ENCODE results near the gene GPR37.

GPR37 gene

GRCh38 chr7:124764051-124764846, 1.3 kb downstream of the GPR37 start:
- peak overlapping the region; percentile 99 for H2AFZ ChIP-seq (ENCODE audit: low read length)
- no peak overlapping the region for H4K8ac ChIP-seq (ENCODE audit: low read depth, low read length)
- H3K23ac ChIP-seq (ENCODE audit: low read depth, low read length, poor library complexity), result peak overlapping the region; percentile 0
- H3K36me3 ChIP-seq (replicated peaks in 1 of 2; ENCODE audit: control insufficient read depth in 2 of 2, insufficient read depth in 2 of 2, low read length in 2 of 2), result no peaks in the 10 kb centered on the region
- H3K27ac ChIP-seq (replicated peaks; ENCODE audit: low read length), result no peak overlapping the region
- peaks cover 4 to 13% of the 10 kb centered on the region in 2 donors for H3K9me3 ChIP-seq (replicated peaks in 1 of 2; ENCODE audit: control insufficient read depth in 2 of 2, insufficient read depth in 1 of 2, low read depth in 1 of 2, low read length in 2 of 2)
- H3K9ac ChIP-seq (ENCODE audit: low read depth, low read length, poor library complexity), result peak overlapping the region; percentile 70
- no CpG with 5 or more reads among the region's 48 CpGs for WGBS, 2 donors (ENCODE audit: extremely low coverage in 2 of 2, insufficient read length in 2 of 2, insufficient replicate concordance in 1 of 2)
- H3K4me2 ChIP-seq (ENCODE audit: insufficient read depth, low read length, poor library complexity, severe bottlenecking), result peak overlapping the region; percentile 98
- peak overlapping the region; percentile 56 for H3K14ac ChIP-seq (ENCODE audit: low read length)
- H2AK5ac ChIP-seq (ENCODE audit: low read depth, low read length), result no peak overlapping the region
- H3K27me3 ChIP-seq (ENCODE audit: control insufficient read depth in 3 of 3, insufficient read depth in 3 of 3, low read depth in 1 of 3, low read length in 3 of 3), result peaks cover 9 to 41% (median 17%) of the 10 kb centered on the region in 3 experiments
- no peak overlapping the region for H2BK15ac ChIP-seq (ENCODE audit: low read length)
- peak; percentile 5 for DNase-seq (ENCODE audit: low spot score)
- no peak overlapping the region for H4K91ac ChIP-seq (ENCODE audit: low read depth, low read length, poor library complexity)
- H2BK5ac ChIP-seq (ENCODE audit: low read length), result peak overlapping the region; percentile 82
- H3K79me1 ChIP-seq (ENCODE audit: low read depth, low read length), result no peaks in the 10 kb centered on the region
- H3K4me1 ChIP-seq (ENCODE audit: control insufficient read depth in 2 of 2, insufficient read depth in 1 of 2, low read depth in 1 of 2, low read length in 2 of 2), result peaks cover 0 to 5% of the 10 kb centered on the region in 2 donors
- H3K18ac ChIP-seq (ENCODE audit: low read length), result peak overlapping the region; percentile 94
- no peak overlapping the region for H2BK12ac ChIP-seq (ENCODE audit: low read length)
- peak overlapping the region; percentile 71 to 91 for H3K4me3 ChIP-seq (ENCODE audit: low read length in 2 of 2)
- H3K4ac ChIP-seq (ENCODE audit: low read length), result no peak overlapping the region
- no peak overlapping the region for H2BK120ac ChIP-seq (ENCODE audit: low read depth, low read length)

GRCh38 chr7:124762611-124763143, 2.9 kb downstream of the GPR37 start:
- H2BK15ac ChIP-seq (ENCODE audit: low read length), result no peak overlapping the region
- no peaks in the 10 kb centered on the region for H3K79me1 ChIP-seq (ENCODE audit: low read depth, low read length)
- no peak overlapping the region for H2BK120ac ChIP-seq (ENCODE audit: low read depth, low read length)
- H2BK5ac ChIP-seq (ENCODE audit: low read length), result no peak overlapping the region
- no CpG with 5 or more reads among the region's 4 CpGs for WGBS, 2 donors (ENCODE audit: extremely low coverage in 2 of 2, insufficient read length in 2 of 2, insufficient replicate concordance in 1 of 2)
- H4K91ac ChIP-seq (ENCODE audit: low read depth, low read length, poor library complexity), result no peak overlapping the region
- no peak overlapping the region for H2BK12ac ChIP-seq (ENCODE audit: low read length)
- no peaks in the 10 kb centered on the region for H3K36me3 ChIP-seq (replicated peaks in 1 of 2; ENCODE audit: control insufficient read depth in 2 of 2, insufficient read depth in 2 of 2, low read length in 2 of 2)
- no peak overlapping the region for H2AK5ac ChIP-seq (ENCODE audit: low read depth, low read length)
- H2AFZ ChIP-seq (ENCODE audit: low read length), result no peak overlapping the region
- H3K14ac ChIP-seq (ENCODE audit: low read length), result no peak overlapping the region
- no peak overlapping the region for H4K8ac ChIP-seq (ENCODE audit: low read depth, low read length)
- H3K4me1 ChIP-seq (ENCODE audit: control insufficient read depth in 2 of 2, insufficient read depth in 1 of 2, low read depth in 1 of 2, low read length in 2 of 2), result peaks cover 0 to 5% of the 10 kb centered on the region in 2 donors
- H3K23ac ChIP-seq (ENCODE audit: low read depth, low read length, poor library complexity), result no peak overlapping the region
- no peak for DNase-seq (ENCODE audit: low spot score)
- peaks cover 9 to 41% (median 17%) of the 10 kb centered on the region in 3 experiments for H3K27me3 ChIP-seq (ENCODE audit: control insufficient read depth in 3 of 3, insufficient read depth in 3 of 3, low read depth in 1 of 3, low read length in 3 of 3)
- no peak overlapping the region for H3K4me3 ChIP-seq (ENCODE audit: low read length in 2 of 2)
- no peak overlapping the region for H3K4me2 ChIP-seq (ENCODE audit: insufficient read depth, low read length, poor library complexity, severe bottlenecking)
- H3K9ac ChIP-seq (ENCODE audit: low read depth, low read length, poor library complexity), result no peak overlapping the region
- no peak overlapping the region for H3K4ac ChIP-seq (ENCODE audit: low read length)
- no peak overlapping the region for H3K18ac ChIP-seq (ENCODE audit: low read length)
- no peak overlapping the region for H3K27ac ChIP-seq (replicated peaks; ENCODE audit: low read length)
- peaks cover 4 to 13% of the 10 kb centered on the region in 2 donors for H3K9me3 ChIP-seq (replicated peaks in 1 of 2; ENCODE audit: control insufficient read depth in 2 of 2, insufficient read depth in 1 of 2, low read depth in 1 of 2, low read length in 2 of 2)

- H2AK5ac ChIP-seq (ENCODE audit: low read depth, low read length), result no peak overlapping the region
- no peak overlapping the region for H3K14ac ChIP-seq (ENCODE audit: low read length)
- H3K4me2 ChIP-seq (ENCODE audit: insufficient read depth, low read length, poor library complexity, severe bottlenecking), result no peak overlapping the region
- H2AFZ ChIP-seq (ENCODE audit: low read length), result no peak overlapping the region
- H2BK15ac ChIP-seq (ENCODE audit: low read length), result no peak overlapping the region
- WGBS, 2 donors (ENCODE audit: extremely low coverage in 2 of 2, insufficient read length in 2 of 2, insufficient replicate concordance in 1 of 2), result no CpG with 5 or more reads among the region's 2 CpGs
- H2BK12ac ChIP-seq (ENCODE audit: low read length), result no peak overlapping the region
- peaks cover 0 to 3% of the 10 kb centered on the region in 2 donors for H3K4me1 ChIP-seq (ENCODE audit: control insufficient read depth in 2 of 2, insufficient read depth in 1 of 2, low read depth in 1 of 2, low read length in 2 of 2)
- no peak overlapping the region for H3K27ac ChIP-seq (replicated peaks; ENCODE audit: low read length)
- peaks cover 4 to 13% of the 10 kb centered on the region in 2 donors for H3K9me3 ChIP-seq (replicated peaks in 1 of 2; ENCODE audit: control insufficient read depth in 2 of 2, insufficient read depth in 1 of 2, low read depth in 1 of 2, low read length in 2 of 2)
- no peak overlapping the region for H2BK120ac ChIP-seq (ENCODE audit: low read depth, low read length)
- H4K91ac ChIP-seq (ENCODE audit: low read depth, low read length, poor library complexity), result no peak overlapping the region
- H2BK5ac ChIP-seq (ENCODE audit: low read length), result no peak overlapping the region
- H4K8ac ChIP-seq (ENCODE audit: low read depth, low read length), result no peak overlapping the region
- H3K79me1 ChIP-seq (ENCODE audit: low read depth, low read length), result no peaks in the 10 kb centered on the region
- no peak overlapping the region for H3K23ac ChIP-seq (ENCODE audit: low read depth, low read length, poor library complexity)
- no peaks in the 10 kb centered on the region for H3K36me3 ChIP-seq (replicated peaks in 1 of 2; ENCODE audit: control insufficient read depth in 2 of 2, insufficient read depth in 2 of 2, low read length in 2 of 2)
- no peak overlapping the region for H3K4ac ChIP-seq (ENCODE audit: low read length)
- H3K27me3 ChIP-seq (ENCODE audit: control insufficient read depth in 3 of 3, insufficient read depth in 3 of 3, low read depth in 1 of 3, low read length in 3 of 3), result peaks cover 9 to 31% (median 17%) of the 10 kb centered on the region in 3 experiments
- no peak overlapping the region for H3K9ac ChIP-seq (ENCODE audit: low read depth, low read length, poor library complexity)
- no peak overlapping the region for H3K18ac ChIP-seq (ENCODE audit: low read length)
- no peak for DNase-seq (ENCODE audit: low spot score)
- H3K4me3 ChIP-seq (ENCODE audit: low read length in 2 of 2), result no peak overlapping the region
Observed at GRCh38 chr7:124761164-124761715, 4.4 kb downstream of the GPR37 start.

GRCh38 chr7:124758327-124758726, 7.3 kb downstream of the GPR37 start:
- no peak overlapping the region for H3K4me3 ChIP-seq (ENCODE audit: low read length in 2 of 2)
- H3K79me1 ChIP-seq (ENCODE audit: low read depth, low read length), result no peaks in the 10 kb centered on the region
- no peak overlapping the region for H2BK120ac ChIP-seq (ENCODE audit: low read depth, low read length)
- H3K4me2 ChIP-seq (ENCODE audit: insufficient read depth, low read length, poor library complexity, severe bottlenecking), result no peak overlapping the region
- H2AK5ac ChIP-seq (ENCODE audit: low read depth, low read length), result no peak overlapping the region
- peaks cover 0 to 9% (median 0%) of the 10 kb centered on the region in 3 experiments for H3K27me3 ChIP-seq (ENCODE audit: control insufficient read depth in 3 of 3, insufficient read depth in 3 of 3, low read depth in 1 of 3, low read length in 3 of 3)
- peaks cover 0 to 2% of the 10 kb centered on the region in 2 donors for H3K4me1 ChIP-seq (ENCODE audit: control insufficient read depth in 2 of 2, insufficient read depth in 1 of 2, low read depth in 1 of 2, low read length in 2 of 2)
- WGBS, 2 donors (ENCODE audit: extremely low coverage in 2 of 2, insufficient read length in 2 of 2, insufficient replicate concordance in 1 of 2), result no CpG with 5 or more reads among the region's 2 CpGs
- H3K18ac ChIP-seq (ENCODE audit: low read length), result no peak overlapping the region
- no peak overlapping the region for H4K8ac ChIP-seq (ENCODE audit: low read depth, low read length)
- H2BK12ac ChIP-seq (ENCODE audit: low read length), result no peak overlapping the region
- no peak overlapping the region for H3K23ac ChIP-seq (ENCODE audit: low read depth, low read length, poor library complexity)
- H3K27ac ChIP-seq (replicated peaks; ENCODE audit: low read length), result no peak overlapping the region
- H3K36me3 ChIP-seq (replicated peaks in 1 of 2; ENCODE audit: control insufficient read depth in 2 of 2, insufficient read depth in 2 of 2, low read length in 2 of 2), result no peaks in the 10 kb centered on the region
- H2AFZ ChIP-seq (ENCODE audit: low read length), result no peak overlapping the region
- no peak overlapping the region for H3K4ac ChIP-seq (ENCODE audit: low read length)
- no peak for DNase-seq (ENCODE audit: low spot score)
- no peak overlapping the region for H2BK5ac ChIP-seq (ENCODE audit: low read length)
- H3K14ac ChIP-seq (ENCODE audit: low read length), result no peak overlapping the region
- H4K91ac ChIP-seq (ENCODE audit: low read depth, low read length, poor library complexity), result no peak overlapping the region
- no peak overlapping the region for H3K9ac ChIP-seq (ENCODE audit: low read depth, low read length, poor library complexity)
- H2BK15ac ChIP-seq (ENCODE audit: low read length), result no peak overlapping the region
- H3K9me3 ChIP-seq (replicated peaks in 1 of 2; ENCODE audit: control insufficient read depth in 2 of 2, insufficient read depth in 1 of 2, low read depth in 1 of 2, low read length in 2 of 2), result peaks cover 0 to 2% of the 10 kb centered on the region in 2 donors
